Measurements from ENCODE around the gene CELF4.

Gene CELF4

GRCh38 chr18:37476611-37477295 is 88.8 kb downstream of the CELF4 start:
- no peak for TF ChIP-seq CTCF (IDR thresholded peaks at IDR 0.05)
- no peaks in the 10 kb centered on the region for H3K27me3 ChIP-seq (ENCODE audit: control insufficient read depth, insufficient read depth, low read length)
- no peak overlapping the region for H2AFZ ChIP-seq

GRCh38 chr18:37476182-37476581 is 89.4 kb downstream of the CELF4 start:
- no peak overlapping the region for H3K27ac ChIP-seq
- no peaks in the 10 kb centered on the region for H3K36me3 ChIP-seq (ENCODE audit: control insufficient read depth, insufficient read depth, low read length)
- no peak overlapping the region for H2AFZ ChIP-seq
- no peaks in the 10 kb centered on the region for H3K4me1 ChIP-seq
- H3K27me3 ChIP-seq (ENCODE audit: control insufficient read depth, insufficient read depth, low read length) = no peaks in the 10 kb centered on the region
- H3K4me2 ChIP-seq (ENCODE audit: low read length) = no peak overlapping the region
- peak; percentile 26 for TF ChIP-seq CTCF (IDR thresholded peaks at IDR 0.05)
- no peaks in the 10 kb centered on the region for H3K79me2 ChIP-seq
- H3K9me3 ChIP-seq (ENCODE audit: control insufficient read depth, low read length) = no peaks in the 10 kb centered on the region
- H3K9ac ChIP-seq = no peak overlapping the region
- H3K4me3 ChIP-seq (ENCODE audit: low read depth, low read length) = no peak overlapping the region

More at GRCh38 chr18:37476611-37477295, 88.8 kb downstream of the CELF4 start:
- no peaks in the 10 kb centered on the region for H3K36me3 ChIP-seq (ENCODE audit: control insufficient read depth, insufficient read depth, low read length)
- H3K79me2 ChIP-seq = no peaks in the 10 kb centered on the region
- no peak overlapping the region for H3K9ac ChIP-seq
- H3K9me3 ChIP-seq (ENCODE audit: control insufficient read depth, low read length) = no peaks in the 10 kb centered on the region
- no peak overlapping the region for H3K4me2 ChIP-seq (ENCODE audit: low read length)
- H3K27ac ChIP-seq = no peak overlapping the region
- no peak overlapping the region for H3K4me3 ChIP-seq (ENCODE audit: low read depth, low read length)
- no peaks in the 10 kb centered on the region for H3K4me1 ChIP-seq

GRCh38 chr18:37473195-37473840 is 92.3 kb downstream of the CELF4 start:
- TF ChIP-seq CTCF (IDR thresholded peaks at IDR 0.05) = no peak
- no peaks in the 10 kb centered on the region for H3K9me3 ChIP-seq (ENCODE audit: control insufficient read depth, low read length)
- no peak overlapping the region for H3K4me3 ChIP-seq (ENCODE audit: low read depth, low read length)
- H2AFZ ChIP-seq = no peak overlapping the region
- H3K27me3 ChIP-seq (ENCODE audit: control insufficient read depth, insufficient read depth, low read length) = no peaks in the 10 kb centered on the region
- H3K9ac ChIP-seq = no peak overlapping the region
- no peak overlapping the region for H3K27ac ChIP-seq
- no peaks in the 10 kb centered on the region for H3K4me1 ChIP-seq
- H3K36me3 ChIP-seq (ENCODE audit: control insufficient read depth, insufficient read depth, low read length) = no peaks in the 10 kb centered on the region
- H3K4me2 ChIP-seq (ENCODE audit: low read length) = no peak overlapping the region
- H3K79me2 ChIP-seq = no peaks in the 10 kb centered on the region

GRCh38 chr18:37471637-37472036 is 94.0 kb downstream of the CELF4 start:
- TF ChIP-seq CTCF (IDR thresholded peaks at IDR 0.05) = no peak
- no peak overlapping the region for H3K27ac ChIP-seq
- H3K4me1 ChIP-seq = no peaks in the 10 kb centered on the region
- H3K4me2 ChIP-seq (ENCODE audit: low read length) = no peak overlapping the region
- no peaks in the 10 kb centered on the region for H3K36me3 ChIP-seq (ENCODE audit: control insufficient read depth, insufficient read depth, low read length)
- no peaks in the 10 kb centered on the region for H3K9me3 ChIP-seq (ENCODE audit: control insufficient read depth, low read length)
- no peaks in the 10 kb centered on the region for H3K79me2 ChIP-seq
- H3K9ac ChIP-seq = no peak overlapping the region
- H3K4me3 ChIP-seq (ENCODE audit: low read depth, low read length) = no peak overlapping the region
- H3K27me3 ChIP-seq (ENCODE audit: control insufficient read depth, insufficient read depth, low read length) = no peaks in the 10 kb centered on the region
- no peak overlapping the region for H2AFZ ChIP-seq

GRCh38 chr18:37470986-37471385 is 94.6 kb downstream of the CELF4 start:
- Histone ChIP-seq H3K9me3 (ENCODE audit: control insufficient read depth, low read length) (no peaks in the 10 kb centered on the region), H3K9ac (no peak overlapping the region), H3K36me3 (ENCODE audit: control insufficient read depth, insufficient read depth, low read length) (no peaks in the 10 kb centered on the region), H2AFZ (no peak overlapping the region), H3K79me2 (no peaks in the 10 kb centered on the region), H3K27me3 (ENCODE audit: control insufficient read depth, insufficient read depth, low read length) (no peaks in the 10 kb centered on the region), H3K4me3 (ENCODE audit: low read depth, low read length) (no peak overlapping the region), H3K4me2 (ENCODE audit: low read length) (no peak overlapping the region), H3K27ac (no peak overlapping the region), H3K4me1 (no peaks in the 10 kb centered on the region)
- no peak for TF ChIP-seq CTCF (IDR thresholded peaks at IDR 0.05)
